ENCODE results near the gene HOXA4. TPM values are rescaled to one million over a fixed set of nuclear protein-coding genes. Genes with fewer than 3 reads are reported as not detected.

Gene HOXA4
- total RNA-seq, 1 donor from 2014 or later = not detected

GRCh38 chr7:27107391-27108381 is 22.9 kb downstream of the HOXA4 start:
- Mint-ChIP-seq H3K36me3 (ENCODE audit: unreplicated experiment) (peaks cover 3% of the 10 kb centered on the region), H3K4me1 (ENCODE audit: unreplicated experiment) (peaks cover 11% of the 10 kb centered on the region), H3K27me3 (ENCODE audit: unreplicated experiment) (peaks cover 94% of the 10 kb centered on the region), H3K27ac (ENCODE audit: unreplicated experiment) (no peak overlapping the region), H3K4me3 (ENCODE audit: unreplicated experiment) (no peak overlapping the region), H3K9me3 (ENCODE audit: unreplicated experiment) (no peaks in the 10 kb centered on the region)
- DNase-seq (ENCODE audit: extremely low spot score, unreplicated experiment) = peak; percentile 70
- TF ChIP-seq, protein P1, sequence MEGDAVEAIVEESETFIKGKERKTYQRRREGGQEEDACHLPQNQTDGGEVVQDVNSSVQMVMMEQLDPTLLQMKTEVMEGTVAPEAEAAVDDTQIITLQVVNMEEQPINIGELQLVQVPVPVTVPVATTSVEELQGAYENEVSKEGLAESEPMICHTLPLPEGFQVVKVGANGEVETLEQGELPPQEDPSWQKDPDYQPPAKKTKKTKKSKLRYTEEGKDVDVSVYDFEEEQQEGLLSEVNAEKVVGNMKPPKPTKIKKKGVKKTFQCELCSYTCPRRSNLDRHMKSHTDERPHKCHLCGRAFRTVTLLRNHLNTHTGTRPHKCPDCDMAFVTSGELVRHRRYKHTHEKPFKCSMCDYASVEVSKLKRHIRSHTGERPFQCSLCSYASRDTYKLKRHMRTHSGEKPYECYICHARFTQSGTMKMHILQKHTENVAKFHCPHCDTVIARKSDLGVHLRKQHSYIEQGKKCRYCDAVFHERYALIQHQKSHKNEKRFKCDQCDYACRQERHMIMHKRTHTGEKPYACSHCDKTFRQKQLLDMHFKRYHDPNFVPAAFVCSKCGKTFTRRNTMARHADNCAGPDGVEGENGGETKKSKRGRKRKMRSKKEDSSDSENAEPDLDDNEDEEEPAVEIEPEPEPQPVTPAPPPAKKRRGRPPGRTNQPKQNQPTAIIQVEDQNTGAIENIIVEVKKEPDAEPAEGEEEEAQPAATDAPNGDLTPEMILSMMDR (IDR thresholded peaks at IDR 0.05) = no peak

GRCh38 chr7:27106901-27107240 is 23.7 kb downstream of the HOXA4 start:
- peaks cover 3% of the 10 kb centered on the region for H3K36me3 Mint-ChIP-seq (ENCODE audit: unreplicated experiment)
- no peaks in the 10 kb centered on the region for H3K9me3 Mint-ChIP-seq (ENCODE audit: unreplicated experiment)
- TF ChIP-seq, protein P1 (IDR thresholded peaks at IDR 0.05) = no peak
- peaks cover 93% of the 10 kb centered on the region for H3K27me3 Mint-ChIP-seq (ENCODE audit: unreplicated experiment)
- no peak overlapping the region for H3K27ac Mint-ChIP-seq (ENCODE audit: unreplicated experiment)
- DNase-seq (ENCODE audit: extremely low spot score, unreplicated experiment) = no peak
- H3K4me1 Mint-ChIP-seq (ENCODE audit: unreplicated experiment) = peaks cover 11% of the 10 kb centered on the region
- no peak overlapping the region for H3K4me3 Mint-ChIP-seq (ENCODE audit: unreplicated experiment)

DNA sequence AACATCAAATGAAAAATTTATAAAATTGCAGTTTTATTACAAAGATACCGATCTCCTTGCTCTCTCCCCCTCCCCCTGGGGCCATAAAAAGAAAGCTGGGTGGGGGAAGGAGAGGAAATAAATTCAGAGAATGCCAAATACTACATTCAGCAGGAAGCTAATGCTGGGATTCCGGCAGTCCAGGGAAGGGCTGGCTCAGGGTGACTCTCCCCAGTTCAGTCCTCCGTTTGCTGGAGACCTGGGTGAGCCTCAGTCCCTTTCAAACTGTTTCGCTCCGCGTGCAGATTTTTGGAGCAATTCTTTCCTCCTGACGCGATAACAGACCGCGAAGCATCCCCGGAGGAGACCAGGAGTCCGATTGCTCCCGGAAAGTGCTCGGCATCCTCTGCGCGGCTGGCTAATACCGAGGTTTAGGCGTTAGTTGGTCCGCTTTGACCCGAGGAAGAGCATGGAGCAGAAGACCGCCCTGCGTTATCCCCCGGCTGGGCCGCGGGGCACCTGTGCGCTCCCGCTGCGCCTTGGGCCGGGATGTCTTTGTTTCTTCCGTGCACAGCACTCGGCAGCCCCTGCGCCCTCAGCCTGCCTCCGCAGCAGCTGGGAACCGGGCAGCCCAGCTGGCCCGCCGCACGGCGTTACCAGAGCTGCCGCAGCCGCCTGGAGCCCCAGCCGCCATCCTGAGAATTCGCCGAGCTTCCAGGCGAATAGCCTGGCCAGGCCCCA is 24.2 kb downstream of the HOXA4 start:
- TF ChIP-seq, protein P1 (IDR thresholded peaks at IDR 0.05) = no peak
- Mint-ChIP-seq H3K27me3 (ENCODE audit: unreplicated experiment) (peaks cover 93% of the 10 kb centered on the region), H3K4me3 (ENCODE audit: unreplicated experiment) (no peak overlapping the region), H3K9me3 (ENCODE audit: unreplicated experiment) (no peaks in the 10 kb centered on the region), H3K36me3 (ENCODE audit: unreplicated experiment) (peaks cover 3% of the 10 kb centered on the region), H3K4me1 (ENCODE audit: unreplicated experiment) (peaks cover 16% of the 10 kb centered on the region), H3K27ac (ENCODE audit: unreplicated experiment) (no peak overlapping the region)
- DNase-seq (ENCODE audit: extremely low spot score, unreplicated experiment) = peak; percentile 69

DNA sequence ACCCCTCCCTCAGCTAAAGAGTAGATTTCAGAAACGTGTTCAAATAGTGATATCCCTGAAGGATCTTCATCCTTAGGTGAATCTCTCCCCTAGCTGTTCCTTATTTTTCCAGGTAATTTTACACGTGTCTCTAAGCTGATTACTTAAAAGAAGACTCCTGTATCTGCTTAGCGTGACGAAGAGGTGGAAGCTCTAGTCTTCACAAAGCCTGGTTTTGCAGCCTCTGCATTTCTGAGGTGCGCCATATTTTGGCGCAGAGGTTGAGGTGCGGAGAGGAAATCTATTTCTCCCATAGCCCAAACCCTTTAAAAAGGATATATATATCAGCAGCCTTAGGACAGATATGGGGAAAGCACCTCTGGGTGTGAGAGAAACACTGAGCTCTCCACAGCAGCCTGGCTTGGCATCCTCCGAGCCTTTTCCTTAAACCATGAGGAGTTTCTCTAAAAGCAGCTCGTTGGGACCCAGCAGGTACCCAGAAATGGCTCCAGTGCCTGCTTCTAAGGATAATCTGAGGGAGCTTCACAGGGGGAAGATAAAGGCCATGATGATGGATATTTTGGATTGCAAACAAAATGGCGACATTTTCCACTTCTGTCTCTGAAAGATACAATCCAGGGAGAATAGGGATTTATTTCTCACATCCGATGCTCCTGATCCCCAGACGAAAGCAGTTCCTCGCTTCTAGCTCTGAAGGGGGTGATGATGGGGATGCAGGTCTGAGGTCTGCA is 25.1 kb downstream of the HOXA4 start:
- peaks cover 15% of the 10 kb centered on the region for H3K4me1 Mint-ChIP-seq (ENCODE audit: unreplicated experiment)

More for the DNA sequence above, 25.1 kb downstream of the HOXA4 start:
- H3K4me3 Mint-ChIP-seq (ENCODE audit: unreplicated experiment) = no peak overlapping the region
- H3K27ac Mint-ChIP-seq (ENCODE audit: unreplicated experiment) = no peak overlapping the region
- peaks cover 93% of the 10 kb centered on the region for H3K27me3 Mint-ChIP-seq (ENCODE audit: unreplicated experiment)
- H3K9me3 Mint-ChIP-seq (ENCODE audit: unreplicated experiment) = no peaks in the 10 kb centered on the region
- TF ChIP-seq, protein P1 (IDR thresholded peaks at IDR 0.05) = no peak
- DNase-seq (ENCODE audit: extremely low spot score, unreplicated experiment) = peak; percentile 48
- peaks cover 3% of the 10 kb centered on the region for H3K36me3 Mint-ChIP-seq (ENCODE audit: unreplicated experiment)
